HepG2 (cell line): ENCODE measurements around the gene PLEKHH1. TPM values are rescaled to one million over a fixed set of nuclear protein-coding genes. Genes with fewer than 3 reads are reported as not detected.

Experiments used
- AHDC1 ChIP-seq: sonication (generic); formaldehyde crosslinking; IDR thresholded peaks from 2 replicates; pipeline ENCODE4 v1.5.1; 2020; ENCODE audit warnings: mild to moderate bottlenecking, missing genetic modification reagents, borderline replicate concordance
- ELF1 ChIP-seq: sonication (generic); formaldehyde crosslinking; IDR thresholded peaks from 2 replicates; pipeline ENCODE4 v1.4.0; 2020; ENCODE audit warnings: missing genetic modification reagents
- FOXA3 ChIP-seq: IDR thresholded peaks from 2 replicates; pipeline ENCODE4 v1.6.1; 2016; ENCODE audit warnings: missing genetic modification reagents, missing compliant biosample characterization
- HDAC6 ChIP-seq: fragments of 200-600 bp; sonication (generic); IDR thresholded peaks from 2 replicates; pipeline ENCODE4 v1.7.0; 2017; ENCODE audit warnings: mild to moderate bottlenecking, antibody characterized with exemption, low read length, low read depth
- HMGA1 ChIP-seq: sonication (generic); formaldehyde crosslinking; conservative IDR thresholded peaks from 2 replicates; pipeline ENCODE4 v1.4.0; 2020; ENCODE audit warnings: missing genetic modification reagents
- KDM3A ChIP-seq: IDR thresholded peaks from 2 replicates; pipeline ENCODE4 v1.6.1; 2018; ENCODE audit warnings: low read depth, missing compliant biosample characterization
- MEF2D ChIP-seq: sonication (generic); formaldehyde crosslinking; IDR thresholded peaks from 2 replicates; pipeline ENCODE4 v1.5.1; 2020; ENCODE audit warnings: mild to moderate bottlenecking, missing genetic modification reagents
- MYNN ChIP-seq: sonication (generic); formaldehyde crosslinking; IDR thresholded peaks from 2 replicates; pipeline ENCODE4 v1.4.0; 2020; ENCODE audit warnings: mild to moderate bottlenecking, low read depth, missing genetic modification reagents
- POLR2G ChIP-seq: fragments of 200-400 bp; formaldehyde crosslinking; IDR thresholded peaks from 2 replicates; pipeline ENCODE4 v1.6.1; 2018; ENCODE audit warnings: mild to moderate bottlenecking, low read depth, low read length, moderate library complexity
- PTBP1 ChIP-seq: fragments of 200-400 bp; formaldehyde crosslinking; IDR thresholded peaks from 2 replicates; pipeline ENCODE4 v1.6.1; 2018; ENCODE audit warnings: low read length, low read depth; ENCODE audit not compliant: poor library complexity, severe bottlenecking
- SIX1 ChIP-seq: sonication (generic); formaldehyde crosslinking; IDR thresholded peaks from 2 replicates; pipeline ENCODE4 v1.4.0; 2020; ENCODE audit warnings: missing genetic modification reagents, borderline replicate concordance
- SMARCC2 ChIP-seq: fragments of 450-650 bp; IDR thresholded peaks from 2 replicates; pipeline ENCODE4 v1.6.1; 2017; ENCODE audit warnings: antibody characterized with exemption, mild to moderate bottlenecking
- SMC3 ChIP-seq: IDR thresholded peaks from 2 replicates; pipeline ENCODE4 v1.6.1; 2011; ENCODE audit warnings: low read length, improper control_type of control experiment
- SOX6 ChIP-seq, 2 experiments: fragments of 450-650 bp in 1 of 2; sonication (generic) in 1 of 2; formaldehyde crosslinking in 1 of 2; IDR thresholded peaks; 2 replicates each; pipeline versions ENCODE4 v1.4.0 to v1.6.1; 2017 to 2020; ENCODE audit warnings: antibody characterized with exemption in 1 of 2, mild to moderate bottlenecking in 1 of 2, missing genetic modification reagents in 1 of 2
- TGIF2 ChIP-seq: IDR thresholded peaks from 2 replicates; pipeline ENCODE4 v1.6.1; 2016; ENCODE audit warnings: control low read depth, missing compliant biosample characterization
- ZFAT ChIP-seq: sonication (generic); formaldehyde crosslinking; conservative IDR thresholded peaks from 2 replicates; pipeline ENCODE4 v1.8.1; 2023; ENCODE audit warnings: missing genetic modification reagents, inconsistent platforms
- ZNF101 ChIP-seq: sonication (generic); formaldehyde crosslinking; IDR thresholded peaks from 2 replicates; pipeline ENCODE4 v1.4.0; 2020; ENCODE audit warnings: mild to moderate bottlenecking, low read depth, missing genetic modification reagents, borderline replicate concordance
- ZNF225 ChIP-seq: sonication (generic); formaldehyde crosslinking; IDR thresholded peaks from 2 replicates; pipeline ENCODE4 v1.4.0; 2020; ENCODE audit warnings: mild to moderate bottlenecking, missing genetic modification reagents
- ZNF317 ChIP-seq: sonication (generic); formaldehyde crosslinking; IDR thresholded peaks from 2 replicates; pipeline ENCODE4 v1.5.0; 2020; ENCODE audit warnings: mild to moderate bottlenecking, missing genetic modification reagents
- ZNF432 ChIP-seq: sonication (generic); formaldehyde crosslinking; IDR thresholded peaks from 2 replicates; pipeline ENCODE4 v1.5.0; 2020; ENCODE audit warnings: missing genetic modification reagents, mild to moderate bottlenecking, borderline replicate concordance
- ZNF772 ChIP-seq: sonication (generic); formaldehyde crosslinking; IDR thresholded peaks from 2 replicates; pipeline ENCODE4 v1.5.0; 2020; ENCODE audit warnings: mild to moderate bottlenecking, missing genetic modification reagents
- ZNF777 ChIP-seq: sonication (generic); formaldehyde crosslinking; IDR thresholded peaks from 2 replicates; pipeline ENCODE4 v1.4.0; 2020; ENCODE audit warnings: missing genetic modification reagents
- polyA plus RNA-seq, 8 experiments: library from polyadenylated mRNA; depleted of rRNA in 3 of 8; stranded (reverse) in 7 of 8; unstranded in 1 of 8; fragments of >200 nt; fragmentation: Illumina TruSeq in 4 of 8; extraction: Trizol in 4 of 8; gene quantifications; 2 replicates each; pipeline versions ENCODE4 v1.2.1 to v1.2.3, GENCODE V29; 2011 to 2016; ENCODE audit warnings: low read depth in 4 of 8, missing spikeins in 1 of 8, mixed read lengths in 1 of 8; ENCODE audit not compliant: insufficient read depth in 1 of 8
- total RNA-seq, 5 experiments: library from RNA; depleted of rRNA; stranded (reverse); fragments of >200 nt; fragmentation: Illumina TruSeq; extraction: Trizol; gene quantifications; 2 replicates each; pipeline ENCODE4 v1.2.3, GENCODE V29; 2016; ENCODE audit warnings: low read depth in 1 of 5
- TF ChIP-seq, protein P1 (sequence below): sonication (generic); formaldehyde crosslinking; IDR thresholded peaks from 2 replicates; pipeline ENCODE4 v1.8.0; 2022; ENCODE audit warnings: mild to moderate bottlenecking, missing genetic modification reagents; ENCODE audit not compliant: insufficient replicate concordance

Gene PLEKHH1
- total and polyA plus RNA-seq, 2 of the 13 experiments (the other 11 are each of a cell fraction or from before 2014, with no cell fraction given) = 8.6 to 15.8 TPM

DNA sequence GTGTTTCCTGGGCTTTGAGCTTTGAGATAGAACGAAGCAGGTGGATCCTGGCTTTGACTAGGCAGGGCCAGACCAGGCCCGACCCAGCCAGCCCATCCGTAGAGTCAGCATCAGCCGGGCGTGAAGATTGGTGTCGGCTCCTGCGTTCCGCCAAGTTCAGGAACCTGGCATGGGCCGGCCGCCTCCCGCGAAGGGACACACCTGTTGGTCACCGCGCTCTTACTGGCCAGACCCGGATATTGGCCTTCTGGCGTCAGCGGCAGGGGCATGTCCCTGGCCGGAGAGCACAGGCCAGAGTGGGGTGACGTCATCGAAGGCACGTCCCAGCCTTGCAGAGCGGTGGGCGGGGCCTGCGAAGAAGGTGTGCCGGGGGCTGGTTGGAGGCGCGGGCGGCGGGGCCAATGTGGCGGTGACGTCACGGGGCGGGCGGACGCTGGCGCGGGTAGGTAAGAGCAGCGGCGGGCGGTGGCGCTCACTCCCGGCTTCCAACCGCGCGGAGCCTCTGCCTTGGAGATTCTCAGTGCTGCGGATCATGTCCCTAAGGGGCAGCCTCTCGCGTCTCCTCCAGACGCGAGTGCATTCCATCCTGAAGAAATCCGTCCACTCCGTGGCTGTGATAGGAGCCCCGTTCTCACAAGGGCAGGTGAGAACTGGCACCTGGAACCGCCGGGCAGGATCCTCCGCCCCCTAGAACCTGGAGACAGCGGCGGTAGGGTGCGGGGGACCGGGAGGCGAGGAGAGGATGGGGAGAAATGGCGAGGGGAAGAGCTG is 86.5 kb downstream of the PLEKHH1 start, which contains the start of gene ARG2 (continued):
- TF ChIP-seq AHDC1 (CRISPR knock-in tag) (no peak), ZFAT (CRISPR knock-in tag) (no peak), HDAC6 (no peak), MYNN (CRISPR knock-in tag) (no peak), ELF1 (peak; percentile 85), SIX1 (CRISPR knock-in tag) (no peak), SMC3 (no peak), ZNF772 (CRISPR knock-in tag) (peak; percentile 82), ZNF101 (CRISPR knock-in tag) (no peak), SMARCC2 (no peak; the same call in 1 of the 2 replicates), ZNF777 (peak; percentile 16; the same call in 1 of the 2 replicates), MEF2D (CRISPR knock-in tag) (peak; percentile 32), ZNF317 (CRISPR knock-in tag) (0 out of 2 replicates have a peak, but pooled peaks have one; percentile 23), ZNF432 (CRISPR knock-in tag) (no peak), TGIF2 (CRISPR knock-in tag) (no peak), HMGA1 (CRISPR knock-in tag) (no peak), ZNF225 (CRISPR knock-in tag) (no peak), PTBP1 (peak; percentile 83), KDM3A (CRISPR knock-in tag) (peak; percentile 78), FOXA3 (peak; percentile 23; the same call in 1 of the 2 replicates), SOX6 (IDR thresholded peaks at IDR 0.05) (no peak), SOX6 (CRISPR knock-in tag; IDR thresholded peaks at IDR 0.05) (peak; percentile 80), POLR2G (peak; percentile 87)
- TF ChIP-seq, protein P1, sequence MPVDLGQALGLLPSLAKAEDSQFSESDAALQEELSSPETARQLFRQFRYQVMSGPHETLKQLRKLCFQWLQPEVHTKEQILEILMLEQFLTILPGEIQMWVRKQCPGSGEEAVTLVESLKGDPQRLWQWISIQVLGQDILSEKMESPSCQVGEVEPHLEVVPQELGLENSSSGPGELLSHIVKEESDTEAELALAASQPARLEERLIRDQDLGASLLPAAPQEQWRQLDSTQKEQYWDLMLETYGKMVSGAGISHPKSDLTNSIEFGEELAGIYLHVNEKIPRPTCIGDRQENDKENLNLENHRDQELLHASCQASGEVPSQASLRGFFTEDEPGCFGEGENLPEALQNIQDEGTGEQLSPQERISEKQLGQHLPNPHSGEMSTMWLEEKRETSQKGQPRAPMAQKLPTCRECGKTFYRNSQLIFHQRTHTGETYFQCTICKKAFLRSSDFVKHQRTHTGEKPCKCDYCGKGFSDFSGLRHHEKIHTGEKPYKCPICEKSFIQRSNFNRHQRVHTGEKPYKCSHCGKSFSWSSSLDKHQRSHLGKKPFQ (CRISPR knock-in tag) = peak; percentile 61
